MCF 10A (cell line): ENCODE data around the gene ARHGAP8. TPM values are rescaled to one million over a fixed set of nuclear protein-coding genes. Genes with fewer than 3 reads are reported as not detected.

ENCODE experiments used
- BruUV-seq: library from RNA; stranded (reverse); fragments of 400-500 nt; replicated peaks from 2 replicates; lab custom pipeline; 2021; lab: Mats Ljungman, UMichigan
- CTCF ChIA-PET: fragments of 300-600 bp; sonication (Branson Sonifier 250); formaldehyde crosslinking; extraction: SDS; loops from one replicate; lab custom pipeline; 2021; ENCODE audit warnings: antibody characterized with exemption, inconsistent platforms; lab: Yijun Ruan, JAX
- POLR2A ChIA-PET: fragments of 300-600, 350-650 bp; sonication (Branson Sonifier 250); formaldehyde crosslinking; extraction: SDS; loops from one replicate; lab custom pipeline; 2020; ENCODE audit warnings: antibody characterized with exemption, inconsistent platforms; lab: Yijun Ruan, JAX
- DNase-seq: peaks from one replicate; pipeline ENCODE4 v3.0.0-alpha.2; 2018; ENCODE audit not compliant: unreplicated experiment
- H3K27ac Mint-ChIP-seq: one replicate; pipeline ENCODE4 v1.8.0; 2022; ENCODE audit warnings: mild to moderate bottlenecking, low read depth, mixed read lengths; ENCODE audit not compliant: unreplicated experiment
- H3K27me3 Mint-ChIP-seq: one replicate; pipeline ENCODE4 v1.8.0; 2022; ENCODE audit warnings: mixed read lengths; ENCODE audit not compliant: insufficient read depth, unreplicated experiment
- H3K36me3 Mint-ChIP-seq: one replicate; pipeline ENCODE4 v1.8.0; 2022; ENCODE audit warnings: mild to moderate bottlenecking, moderate library complexity, mixed read lengths; ENCODE audit not compliant: insufficient read depth, unreplicated experiment
- H3K4me1 Mint-ChIP-seq: one replicate; pipeline ENCODE4 v1.8.0; 2022; ENCODE audit warnings: mixed read lengths; ENCODE audit not compliant: insufficient read depth, unreplicated experiment
- H3K4me3 Mint-ChIP-seq: one replicate; pipeline ENCODE4 v1.8.0; 2022; ENCODE audit warnings: mild to moderate bottlenecking, moderate library complexity, mixed read lengths; ENCODE audit not compliant: unreplicated experiment
- H3K9me3 Mint-ChIP-seq: one replicate; pipeline ENCODE4 v1.8.0; 2022; ENCODE audit warnings: mixed read lengths; ENCODE audit not compliant: unreplicated experiment
- CTCF ChIP-seq: fragments of 200-600 bp; IDR thresholded peaks from one replicate; pipeline ENCODE4 v1.8.0; 2022; ENCODE audit warnings: antibody characterized with exemption, mild to moderate bottlenecking; ENCODE audit not compliant: unreplicated experiment
- intact Hi-C: fragments of 100-400 bp; cut with micrococcal nuclease; formaldehyde crosslinking; loops from 2 replicates; pipeline ENCODE4 v1.14.1; 2022
- total RNA-seq: library from RNA; stranded (reverse); gene quantifications from 2 replicates; pipeline ENCODE4 v1.2.3, GENCODE V29; 2022

ARHGAP8 gene
- total RNA-seq, 1 experiment from 2014 or later = 18.6 TPM

GRCh38 chr22:44831885-44832284 is 79.5 kb downstream of the ARHGAP8 start:
- TF ChIP-seq CTCF = no peak
- ChIA-PET CTCF (no interaction called here), POLR2A (no interaction called here)
- DNase-seq = no peak
- Mint-ChIP-seq H3K27ac (no peak overlapping the region), H3K36me3 (peaks cover 11% of the 10 kb centered on the region), H3K4me1 (no peaks in the 10 kb centered on the region), H3K9me3 (peaks cover 24% of the 10 kb centered on the region), H3K4me3 (no peak overlapping the region), H3K27me3 (no peaks in the 10 kb centered on the region)
- intact Hi-C loops = no loop called here
- BruUV-seq = no TSS peak

DNA sequence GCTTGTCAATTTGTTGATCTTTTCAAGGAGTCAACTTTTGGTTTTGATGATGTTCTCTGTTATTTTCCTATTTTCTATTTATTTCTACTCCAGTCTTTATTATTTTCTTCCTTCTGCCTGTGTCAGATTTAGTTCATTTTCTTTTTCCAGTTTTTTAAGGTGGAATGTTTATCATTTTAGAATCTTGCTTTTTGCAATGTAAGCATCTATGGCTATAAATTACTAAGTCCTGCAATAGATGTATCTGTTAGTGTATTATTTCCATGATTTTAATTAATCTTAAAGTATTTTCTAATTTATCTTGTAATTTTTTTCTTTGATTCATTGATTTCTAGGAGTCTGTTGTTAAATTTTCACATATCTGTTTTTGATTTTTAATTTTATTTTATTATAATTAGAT is 81.7 kb downstream of the ARHGAP8 start:
- Mint-ChIP-seq H3K9me3 (peaks cover 24% of the 10 kb centered on the region), H3K27ac (no peak overlapping the region), H3K27me3 (no peaks in the 10 kb centered on the region), H3K36me3 (peaks cover 13% of the 10 kb centered on the region), H3K4me1 (no peaks in the 10 kb centered on the region), H3K4me3 (no peak overlapping the region)
- no peak for DNase-seq
- intact Hi-C loops = no loop called here
- TF ChIP-seq CTCF = no peak
- POLR2A ChIA-PET = no interaction called here
- CTCF ChIA-PET = no interaction called here
- BruUV-seq = no TSS peak

GRCh38 chr22:44837481-44837880 is 85.1 kb downstream of the ARHGAP8 start:
- intact Hi-C loops = no loop called here
- POLR2A ChIA-PET = no interaction called here
- H3K27me3 Mint-ChIP-seq = no peaks in the 10 kb centered on the region
- peaks cover 22% of the 10 kb centered on the region for H3K9me3 Mint-ChIP-seq
- CTCF ChIA-PET = no interaction called here
- H3K4me3 Mint-ChIP-seq = no peak overlapping the region
- no peak overlapping the region for H3K27ac Mint-ChIP-seq
- TF ChIP-seq CTCF = no peak
- no peaks in the 10 kb centered on the region for H3K4me1 Mint-ChIP-seq
- H3K36me3 Mint-ChIP-seq = peaks cover 11% of the 10 kb centered on the region
- DNase-seq = no peak
- BruUV-seq = no TSS peak

- ChIA-PET POLR2A (no interaction called here), CTCF (interaction anchor here (1.0 kb wide), 1 partner anchor 11 kb away, joined by 3 read pairs; no protein-coding TSS in a partner anchor)
- Mint-ChIP-seq H3K4me1 (no peaks in the 10 kb centered on the region), H3K9me3 (peaks cover 15% of the 10 kb centered on the region), H3K27ac (no peak overlapping the region), H3K27me3 (no peaks in the 10 kb centered on the region), H3K4me3 (no peak overlapping the region), H3K36me3 (peaks cover 6% of the 10 kb centered on the region)
- BruUV-seq = no TSS peak
- TF ChIP-seq CTCF = no peak
- no peak for DNase-seq
- intact Hi-C loops = no loop called here
Measured at GRCh38 chr22:44838316-44839016, 86.1 kb downstream of the ARHGAP8 start.
